ENCODE measurements around the gene CXCL11.

The CXCL11 gene

GRCh38 chr4:76024065-76024464, 11.8 kb downstream of the CXCL11 start:
- no peaks in the 10 kb centered on the region for H4K20me1 ChIP-seq (ENCODE audit: insufficient read depth, low read length, poor library complexity, severe bottlenecking)
- no peak for TF ChIP-seq CTCF (conservative IDR thresholded peaks at IDR 0.05; ENCODE audit: low read length)
- no peak for TF ChIP-seq EZH2phosphoT487 (IDR thresholded peaks at IDR 0.05; ENCODE audit: borderline replicate concordance)
- H3K4me1 ChIP-seq (ENCODE audit: insufficient read depth, low read length, poor library complexity, severe bottlenecking), result no peaks in the 10 kb centered on the region
- no peak overlapping the region for H3K4me2 ChIP-seq (ENCODE audit: low read depth, low read length, poor library complexity, severe bottlenecking)
- no peaks in the 10 kb centered on the region for H3K27me3 ChIP-seq (ENCODE audit: insufficient read depth, low read length, poor library complexity, severe bottlenecking)
- H3K9me3 ChIP-seq (ENCODE audit: insufficient read depth, low read depth, low read length), result no peaks in the 10 kb centered on the region
- H3K79me2 ChIP-seq (ENCODE audit: insufficient read depth, low read length), result no peaks in the 10 kb centered on the region
- H3K36me3 ChIP-seq (ENCODE audit: insufficient read depth, low read length), result no peaks in the 10 kb centered on the region
- H2AFZ ChIP-seq (ENCODE audit: low read length), result no peak overlapping the region
- no peaks in the 10 kb centered on the region for H3F3A ChIP-seq (ENCODE audit: low read depth)
- H3K9ac ChIP-seq (ENCODE audit: low read depth, low read length, poor library complexity, severe bottlenecking), result no peak overlapping the region
- no peaks in the 10 kb centered on the region for H3K9me2 ChIP-seq (replicated peaks; ENCODE audit: low read depth, low read length)
- no peak overlapping the region for H3K4me3 ChIP-seq (ENCODE audit: low read length, poor library complexity, severe bottlenecking)

GRCh38 chr4:76023389-76023788, 12.5 kb downstream of the CXCL11 start, which contains the start of gene CXCL10:
CXCL10 (minus strand) TSS chr4:76023497; CDS start chr4:76023431, 66 bp downstream.
- Histone ChIP-seq H3F3A (ENCODE audit: low read depth) (no peaks in the 10 kb centered on the region), H3K9ac (ENCODE audit: low read depth, low read length, poor library complexity, severe bottlenecking) (no peak within 1 kb of the TSS), H4K20me1 (ENCODE audit: insufficient read depth, low read length, poor library complexity, severe bottlenecking) (no peaks in the 10 kb centered on the region), H3K27me3 (ENCODE audit: insufficient read depth, low read length, poor library complexity, severe bottlenecking) (no peaks in the 10 kb centered on the region), H3K79me2 (ENCODE audit: insufficient read depth, low read length) (no peaks in the 10 kb centered on the region), H3K4me2 (ENCODE audit: low read depth, low read length, poor library complexity, severe bottlenecking) (no peak within 1 kb of the TSS), H3K9me2 (replicated peaks; ENCODE audit: low read depth, low read length) (no peaks in the 10 kb centered on the region), H3K4me3 (ENCODE audit: low read length, poor library complexity, severe bottlenecking) (no peak within 1 kb of the TSS), H3K36me3 (ENCODE audit: insufficient read depth, low read length) (no peaks in the 10 kb centered on the region), H2AFZ (ENCODE audit: low read length) (no peak within 1 kb of the TSS), H3K4me1 (ENCODE audit: insufficient read depth, low read length, poor library complexity, severe bottlenecking) (no peaks in the 10 kb centered on the region), H3K9me3 (ENCODE audit: insufficient read depth, low read depth, low read length) (no peaks in the 10 kb centered on the region)
- no peak for TF ChIP-seq CTCF (conservative IDR thresholded peaks at IDR 0.05; ENCODE audit: low read length)
- no peak for TF ChIP-seq EZH2phosphoT487 (IDR thresholded peaks at IDR 0.05; ENCODE audit: borderline replicate concordance)

GRCh38 chr4:76022677-76023076, 13.2 kb downstream of the CXCL11 start:
- no peak for TF ChIP-seq CTCF (conservative IDR thresholded peaks at IDR 0.05; ENCODE audit: low read length)
- no peak for TF ChIP-seq EZH2phosphoT487 (IDR thresholded peaks at IDR 0.05; ENCODE audit: borderline replicate concordance)
- H3K9me3 ChIP-seq (ENCODE audit: insufficient read depth, low read depth, low read length), result no peaks in the 10 kb centered on the region
- no peaks in the 10 kb centered on the region for H4K20me1 ChIP-seq (ENCODE audit: insufficient read depth, low read length, poor library complexity, severe bottlenecking)
- no peak overlapping the region for H3K9ac ChIP-seq (ENCODE audit: low read depth, low read length, poor library complexity, severe bottlenecking)
- no peaks in the 10 kb centered on the region for H3K27me3 ChIP-seq (ENCODE audit: insufficient read depth, low read length, poor library complexity, severe bottlenecking)
- H3K4me3 ChIP-seq (ENCODE audit: low read length, poor library complexity, severe bottlenecking), result no peak overlapping the region
- no peaks in the 10 kb centered on the region for H3K4me1 ChIP-seq (ENCODE audit: insufficient read depth, low read length, poor library complexity, severe bottlenecking)
- no peaks in the 10 kb centered on the region for H3K79me2 ChIP-seq (ENCODE audit: insufficient read depth, low read length)
- no peaks in the 10 kb centered on the region for H3F3A ChIP-seq (ENCODE audit: low read depth)
- no peak overlapping the region for H2AFZ ChIP-seq (ENCODE audit: low read length)
- no peak overlapping the region for H3K4me2 ChIP-seq (ENCODE audit: low read depth, low read length, poor library complexity, severe bottlenecking)
- no peaks in the 10 kb centered on the region for H3K36me3 ChIP-seq (ENCODE audit: insufficient read depth, low read length)
- no peaks in the 10 kb centered on the region for H3K9me2 ChIP-seq (replicated peaks; ENCODE audit: low read depth, low read length)

Data from Loucy (cell line).